GM12801 (cell line): ENCODE data around the gene MC5R.

Source experiments
- TF ChIP-seq, protein P1 (sequence below): IDR thresholded peaks from one replicate; pipeline ENCODE4 v1.5.1; 2011; ENCODE audit warnings: control low read depth; ENCODE audit not compliant: insufficient read length; ENCODE audit errors: extremely low read depth

MC5R gene

DNA sequence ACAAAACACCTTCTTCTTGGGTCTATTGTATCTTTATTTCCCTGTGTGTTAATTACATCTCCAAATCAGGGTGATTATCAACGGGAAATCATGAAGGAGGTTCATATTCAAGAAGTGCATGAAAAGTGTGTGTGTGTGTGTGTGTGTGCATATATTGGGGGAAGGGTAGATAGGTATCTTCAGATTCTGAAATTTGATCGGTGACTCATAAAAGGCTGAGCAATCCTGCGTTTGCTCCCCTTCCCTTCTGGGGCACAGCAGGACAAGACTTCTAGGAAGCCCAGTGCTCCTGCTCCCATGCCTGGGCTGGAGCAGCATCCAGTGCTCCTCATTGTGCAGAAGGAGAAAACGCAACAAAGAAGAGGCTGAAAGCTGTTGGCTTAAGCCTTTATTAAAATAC lies 25.8 kb downstream of the MC5R start:
- TF ChIP-seq, protein P1, sequence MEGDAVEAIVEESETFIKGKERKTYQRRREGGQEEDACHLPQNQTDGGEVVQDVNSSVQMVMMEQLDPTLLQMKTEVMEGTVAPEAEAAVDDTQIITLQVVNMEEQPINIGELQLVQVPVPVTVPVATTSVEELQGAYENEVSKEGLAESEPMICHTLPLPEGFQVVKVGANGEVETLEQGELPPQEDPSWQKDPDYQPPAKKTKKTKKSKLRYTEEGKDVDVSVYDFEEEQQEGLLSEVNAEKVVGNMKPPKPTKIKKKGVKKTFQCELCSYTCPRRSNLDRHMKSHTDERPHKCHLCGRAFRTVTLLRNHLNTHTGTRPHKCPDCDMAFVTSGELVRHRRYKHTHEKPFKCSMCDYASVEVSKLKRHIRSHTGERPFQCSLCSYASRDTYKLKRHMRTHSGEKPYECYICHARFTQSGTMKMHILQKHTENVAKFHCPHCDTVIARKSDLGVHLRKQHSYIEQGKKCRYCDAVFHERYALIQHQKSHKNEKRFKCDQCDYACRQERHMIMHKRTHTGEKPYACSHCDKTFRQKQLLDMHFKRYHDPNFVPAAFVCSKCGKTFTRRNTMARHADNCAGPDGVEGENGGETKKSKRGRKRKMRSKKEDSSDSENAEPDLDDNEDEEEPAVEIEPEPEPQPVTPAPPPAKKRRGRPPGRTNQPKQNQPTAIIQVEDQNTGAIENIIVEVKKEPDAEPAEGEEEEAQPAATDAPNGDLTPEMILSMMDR = no peak

DNA sequence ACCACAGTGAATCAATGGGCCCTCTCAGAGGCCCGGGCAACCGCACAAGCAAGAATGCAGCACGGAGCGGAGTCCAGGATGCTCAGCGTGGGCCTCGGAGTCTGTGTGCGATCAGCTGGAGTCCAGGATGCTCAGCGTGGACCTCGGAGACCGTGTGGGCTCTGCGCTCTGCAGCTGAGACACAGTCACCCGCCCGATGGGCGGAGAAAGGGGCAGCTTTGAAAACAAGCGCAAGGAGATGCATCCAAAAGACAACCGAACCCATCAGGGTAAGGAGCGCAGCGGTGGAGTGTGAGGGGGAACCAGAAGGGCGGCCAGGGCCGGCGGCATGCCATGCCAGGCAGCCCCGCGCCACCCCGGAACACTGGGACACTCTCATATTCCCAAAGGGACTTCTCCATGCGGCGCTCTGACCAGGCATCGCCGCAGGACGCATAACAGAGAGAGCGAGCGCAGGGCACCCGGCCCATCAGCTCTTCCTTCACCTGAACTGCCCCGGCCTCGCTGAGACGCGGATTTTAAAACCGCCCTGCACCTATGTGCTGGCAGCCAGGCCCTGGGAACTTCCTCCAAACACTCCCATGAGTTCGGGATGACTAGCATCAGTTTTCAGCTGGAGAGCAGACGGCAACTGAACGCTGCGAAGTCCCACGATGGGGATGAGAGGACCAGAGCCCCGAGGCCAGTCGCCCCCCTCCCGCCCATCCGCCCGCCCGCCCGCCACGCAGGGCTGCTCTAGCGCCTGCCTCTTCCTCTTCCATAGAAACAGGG lies 44.7 kb downstream of the MC5R start:
- TF ChIP-seq, protein P1 = no peak

DNA sequence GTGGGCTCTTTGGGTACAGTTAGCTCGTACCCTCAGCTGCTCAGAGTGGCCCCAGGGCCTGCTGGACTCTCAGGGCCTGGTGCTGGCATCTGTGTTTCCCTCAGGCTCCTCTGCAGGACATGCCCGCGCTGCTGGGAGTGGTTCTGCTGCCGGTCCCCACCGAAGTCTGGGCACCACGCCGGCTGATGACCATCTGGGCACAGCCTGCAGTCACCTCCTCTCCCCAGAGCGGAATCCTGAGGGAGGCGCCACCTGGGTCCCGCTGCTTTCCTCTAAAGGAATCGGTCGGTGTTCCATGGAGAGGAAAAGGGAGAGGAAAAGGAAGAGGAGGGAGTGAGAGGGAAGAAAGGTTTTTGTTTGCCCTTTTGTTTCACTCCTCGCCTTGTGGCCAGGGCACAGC lies 47.8 kb downstream of the MC5R start:
- TF ChIP-seq, protein P1 = no peak

DNA sequence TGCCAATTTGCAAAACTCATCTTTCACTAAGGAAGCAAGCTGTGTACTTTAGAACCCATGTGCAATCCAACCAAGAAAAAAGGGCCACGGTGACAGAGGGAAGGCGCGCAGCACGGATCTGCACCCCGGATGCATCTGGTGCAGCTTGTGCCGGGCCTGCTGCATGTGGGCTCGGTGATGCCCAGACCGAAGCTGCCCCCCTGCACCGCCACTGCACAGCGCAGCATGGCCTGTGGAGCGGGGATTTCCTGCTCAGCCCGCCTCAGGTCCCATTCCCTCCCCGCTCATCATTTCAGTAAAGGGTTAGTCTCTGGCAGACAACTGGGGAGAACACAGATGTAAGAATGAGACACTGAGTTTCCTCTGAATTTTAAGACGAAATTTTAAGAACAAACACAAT lies 48.4 kb downstream of the MC5R start:
- TF ChIP-seq, protein P1 = no peak

DNA sequence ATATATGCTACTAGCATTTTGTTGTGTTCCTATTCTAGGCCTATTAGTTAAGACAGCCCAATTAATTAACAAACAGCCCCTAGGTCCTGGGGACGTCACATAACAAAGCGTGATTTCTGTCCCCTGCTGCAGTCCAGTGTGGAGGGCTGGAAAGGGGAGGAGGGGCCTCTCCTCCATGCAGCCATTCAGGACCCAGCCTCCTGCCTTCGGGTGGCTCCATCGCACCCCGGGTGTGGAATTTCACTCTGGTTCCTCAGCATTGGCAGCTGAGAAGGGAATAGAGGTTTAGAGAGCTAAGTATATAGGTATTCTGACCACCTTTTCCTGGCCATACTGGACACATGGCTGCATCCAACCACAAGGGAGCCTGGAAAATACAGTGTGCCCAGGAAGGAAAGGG lies 49.0 kb downstream of the MC5R start:
- TF ChIP-seq, protein P1 = no peak

DNA sequence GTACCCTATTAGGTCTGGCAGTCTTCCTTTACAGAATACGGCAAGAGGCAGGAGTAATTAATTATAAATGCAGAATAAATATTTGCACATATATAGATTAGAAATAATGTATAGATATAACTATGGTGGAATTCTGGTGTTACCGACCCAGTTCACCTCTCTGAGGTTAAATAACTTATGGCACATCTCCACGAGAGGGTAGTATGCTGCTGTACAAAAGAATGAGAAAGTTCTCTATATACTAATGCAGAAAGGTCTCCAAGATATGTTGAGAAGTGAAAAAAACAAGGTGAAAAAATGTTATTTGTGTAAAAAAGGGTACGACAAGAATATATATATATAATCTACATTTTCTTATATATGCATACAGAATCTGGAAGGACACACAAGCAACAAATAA lies 50.6 kb downstream of the MC5R start:
- TF ChIP-seq, protein P1 = no peak
